GM19324 (cell line): ENCODE measurements around the gene THAP11.
"Not testable (repeated sequence)": the region's sequence is repeated elsewhere in the genome, so short reads cannot be mapped to it uniquely, and the experiment has no call there.

ENCODE experiments used
- ATAC-seq: cut with Tn5 transposase; IDR thresholded peaks from one replicate; pipeline ENCODE4 v1.9.1; 2021; ENCODE audit warnings: mild to moderate bottlenecking, moderate library complexity; ENCODE audit not compliant: unreplicated experiment, low FRiP score

Gene THAP11

GRCh38 chr16:67833415-67834241, 8.5 kb upstream of the THAP11 start:
- ATAC-seq = peak; percentile 92

- ATAC-seq = no peak
These were observed 7.9 kb upstream of the THAP11 start for GRCh38 chr16:67834242-67834614.

- not testable (repeated sequence) for ATAC-seq
These were observed 4.9 kb upstream of the THAP11 start for GRCh38 chr16:67837190-67837589.

DNA sequence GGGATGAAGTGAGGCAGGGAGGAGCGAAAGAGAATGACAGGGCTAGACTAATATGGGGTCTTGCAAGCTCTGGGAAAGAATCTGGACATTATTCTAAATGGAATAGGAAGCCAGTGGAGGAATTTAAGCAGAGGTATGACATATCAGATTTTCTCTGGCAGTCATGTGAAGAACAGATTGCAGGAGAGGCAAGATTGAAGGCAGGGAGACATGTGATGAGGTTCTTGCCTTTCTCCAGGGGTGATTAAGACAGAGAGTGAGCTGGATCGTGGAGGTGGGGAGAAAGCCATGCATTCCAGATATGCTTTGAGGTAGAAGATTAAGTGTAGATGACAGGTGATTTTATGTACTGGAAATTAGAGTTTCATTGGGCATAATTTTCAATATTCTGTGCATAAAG, 4.3 kb upstream of the THAP11 start:
- no peak for ATAC-seq

DNA sequence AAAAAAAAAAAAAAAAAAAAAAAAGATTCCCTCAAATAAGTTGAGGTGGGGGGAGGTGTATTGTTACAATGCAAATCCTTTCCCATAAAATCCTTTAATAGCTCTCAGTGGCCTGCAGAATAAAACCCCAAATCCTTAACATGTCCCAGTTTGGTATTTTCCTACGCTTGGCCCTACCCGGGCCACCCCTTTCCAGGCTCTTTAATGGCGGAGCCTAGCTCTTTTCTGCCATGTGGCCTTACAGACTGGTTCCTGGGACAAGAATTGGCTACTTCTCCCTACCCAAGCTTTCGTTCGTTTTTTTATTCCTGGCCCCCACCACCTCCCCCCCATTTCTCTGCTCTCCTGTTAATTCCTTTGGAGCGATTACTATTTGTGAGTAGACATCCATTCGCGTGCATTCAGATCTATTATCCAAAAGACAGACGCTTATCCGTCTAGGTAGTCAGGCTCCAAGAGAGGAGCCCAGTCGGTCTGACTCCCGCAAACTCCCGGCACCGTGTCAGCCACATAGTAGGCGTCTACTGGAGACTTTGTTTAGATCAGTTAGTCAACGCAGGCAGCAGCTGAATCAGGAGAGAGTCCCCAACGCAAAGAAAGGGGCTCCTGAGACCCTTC, 813 bp upstream of the THAP11 start:
- ATAC-seq = no peak

DNA sequence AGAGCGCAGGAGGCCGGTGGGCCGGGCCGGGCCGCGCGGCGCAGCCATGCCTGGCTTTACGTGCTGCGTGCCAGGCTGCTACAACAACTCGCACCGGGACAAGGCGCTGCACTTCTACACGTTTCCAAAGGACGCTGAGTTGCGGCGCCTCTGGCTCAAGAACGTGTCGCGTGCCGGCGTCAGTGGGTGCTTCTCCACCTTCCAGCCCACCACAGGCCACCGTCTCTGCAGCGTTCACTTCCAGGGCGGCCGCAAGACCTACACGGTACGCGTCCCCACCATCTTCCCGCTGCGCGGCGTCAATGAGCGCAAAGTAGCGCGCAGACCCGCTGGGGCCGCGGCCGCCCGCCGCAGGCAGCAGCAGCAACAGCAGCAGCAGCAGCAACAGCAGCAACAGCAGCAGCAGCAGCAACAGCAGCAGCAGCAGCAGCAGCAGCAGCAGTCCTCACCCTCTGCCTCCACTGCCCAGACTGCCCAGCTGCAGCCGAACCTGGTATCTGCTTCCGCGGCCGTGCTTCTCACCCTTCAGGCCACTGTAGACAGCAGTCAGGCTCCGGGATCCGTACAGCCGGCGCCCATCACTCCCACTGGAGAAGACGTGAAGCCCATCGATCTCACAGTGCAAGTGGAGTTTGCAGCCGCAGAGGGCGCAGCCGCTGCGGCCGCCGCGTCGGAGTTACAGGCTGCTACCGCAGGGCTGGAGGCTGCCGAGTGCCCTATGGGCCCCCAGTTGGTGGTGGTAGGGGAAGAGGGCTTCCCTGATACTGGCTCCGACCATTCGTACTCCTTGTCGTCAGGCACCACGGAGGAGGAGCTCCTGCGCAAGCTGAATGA, 606 bp downstream of the THAP11 start:
- ATAC-seq = peak; percentile 4

- ATAC-seq = no peak
These were observed 1.2 kb downstream of the THAP11 start for GRCh38 chr16:67843343-67843765.

- ATAC-seq = no peak
These were observed 2.4 kb downstream of the THAP11 start for GRCh38 chr16:67844497-67844896.

- no peak for ATAC-seq
These were observed 3.4 kb downstream of the THAP11 start for GRCh38 chr16:67845291-67846062.

DNA sequence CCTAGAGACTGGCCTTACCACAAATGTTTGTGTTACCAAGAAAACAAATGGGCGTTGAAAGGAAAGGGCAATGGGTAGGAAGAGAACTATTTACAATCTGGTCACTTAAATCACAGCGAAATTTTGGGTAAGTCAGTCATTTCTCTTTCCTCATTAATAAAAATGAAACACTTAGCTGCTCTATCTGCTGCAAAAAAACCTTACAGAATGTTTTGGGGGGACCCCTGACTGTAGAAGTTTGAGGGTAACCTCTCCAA, 3.9 kb downstream of the THAP11 start:
- ATAC-seq = no peak

DNA sequence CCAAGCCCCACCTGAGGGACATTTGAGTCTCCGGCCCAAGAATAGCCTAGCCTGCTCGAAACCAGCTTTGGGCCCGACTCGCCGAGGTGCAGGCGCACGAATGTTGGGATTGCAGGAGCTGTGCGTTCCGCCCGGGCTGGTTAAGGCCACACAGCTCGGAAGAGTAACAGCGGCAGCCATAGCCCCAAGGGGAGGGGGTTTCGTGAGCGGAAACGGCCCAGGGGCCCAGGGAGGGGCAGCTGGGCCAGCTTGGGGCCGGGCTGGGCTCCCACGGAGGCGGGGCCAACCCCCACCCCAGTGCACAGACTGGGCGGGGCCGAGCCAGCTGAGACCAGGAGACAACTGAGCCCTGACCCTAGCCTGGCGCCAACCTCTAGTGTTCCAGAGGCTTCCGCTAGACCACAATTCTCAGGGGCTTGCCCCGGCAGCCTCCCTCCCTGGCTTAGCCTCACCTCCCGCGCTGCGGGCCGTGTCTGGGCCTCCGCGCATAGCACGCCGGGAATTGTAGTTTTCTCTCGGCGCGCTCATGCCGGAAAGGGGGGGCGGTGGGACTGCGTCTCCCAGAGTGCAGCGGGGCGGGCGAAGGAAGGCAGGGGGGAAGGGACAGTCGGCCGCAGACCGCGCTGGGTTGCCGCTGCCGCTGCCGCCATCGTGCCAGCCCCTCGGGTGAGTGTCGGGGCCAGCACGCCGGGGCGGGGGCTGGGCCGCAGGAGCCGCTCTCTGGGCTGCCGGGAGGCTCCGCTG, 4.4 kb downstream of the THAP11 start, which contains the start of gene NUTF2:
TSS of gene NUTF2 (plus strand) at position 614 of the 744 bp plus-strand sequence. CDS start 18,198 bp downstream, outside the sequence.
- peak; percentile 68 for ATAC-seq

GRCh38 chr16:67847064-67847861, 5.1 kb downstream of the THAP11 start, which contains the start of gene CENPT:
CENPT (minus strand) TSS chr16:67847693; CDS start chr16:67833859, 13,834 bp downstream.
- peak; percentile 34 for ATAC-seq

DNA sequence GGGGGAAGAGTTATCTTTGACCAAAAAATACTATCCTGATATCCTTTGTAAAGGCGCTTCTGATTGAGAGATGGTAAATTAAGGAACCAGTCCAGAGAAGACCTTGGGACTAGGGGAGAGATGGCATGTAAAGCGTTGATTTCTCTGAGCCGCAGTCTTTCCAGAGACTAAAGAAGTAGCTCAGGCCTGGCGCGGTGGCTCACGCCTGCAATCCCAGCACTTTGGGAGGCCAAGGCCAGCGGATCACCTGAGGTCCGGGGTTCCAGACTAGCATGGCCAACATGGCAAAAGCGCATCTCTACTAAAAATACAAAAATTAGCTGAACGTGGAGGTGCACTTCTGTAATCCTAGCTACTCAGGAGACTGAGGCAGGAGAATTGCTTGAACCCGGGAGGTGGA, 6.0 kb downstream of the THAP11 start:
- ATAC-seq = no peak

DNA sequence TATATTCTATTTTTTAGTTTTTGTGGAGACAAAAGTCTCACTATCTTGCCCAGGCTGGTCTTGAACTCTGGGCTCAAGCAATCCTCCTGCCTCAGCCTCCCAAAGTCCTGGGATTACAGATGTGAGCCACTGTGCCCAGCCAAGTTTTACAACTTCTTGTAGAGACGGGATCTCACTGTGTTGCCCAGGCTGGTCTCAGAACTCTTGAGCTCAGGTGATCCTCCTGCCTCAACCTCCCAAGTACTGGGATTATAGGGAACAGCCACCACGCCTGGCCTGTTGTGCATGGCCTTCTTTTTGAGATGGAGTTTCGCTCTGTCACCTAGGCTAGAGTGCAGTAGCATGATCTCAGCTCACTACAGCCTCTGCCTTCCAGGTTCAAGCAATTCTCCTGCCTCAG, 11.6 kb downstream of the THAP11 start:
- ATAC-seq = no peak

DNA sequence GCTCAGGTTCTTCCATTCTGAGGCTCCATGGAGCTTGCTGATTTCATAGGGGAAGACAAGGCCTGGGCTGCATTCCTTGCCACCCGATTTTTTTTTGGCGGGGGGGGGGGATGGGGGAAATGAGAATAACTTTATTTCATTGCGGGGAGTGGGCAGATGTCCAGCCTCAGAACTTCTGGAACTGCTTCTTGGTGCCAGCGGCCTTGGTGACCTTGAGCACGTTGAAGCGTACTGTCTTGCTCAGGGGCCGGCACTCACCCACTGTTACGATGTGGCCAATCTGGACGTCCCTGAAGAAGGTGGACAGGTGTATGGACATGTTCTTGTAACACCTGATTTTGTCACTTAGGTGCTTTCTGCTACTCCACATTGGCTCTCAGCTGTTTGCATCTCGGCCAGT, 13.7 kb downstream of the THAP11 start:
- ATAC-seq = no peak

- no peak for ATAC-seq
These were observed 14.9 kb downstream of the THAP11 start for GRCh38 chr16:67856927-67857546.

DNA sequence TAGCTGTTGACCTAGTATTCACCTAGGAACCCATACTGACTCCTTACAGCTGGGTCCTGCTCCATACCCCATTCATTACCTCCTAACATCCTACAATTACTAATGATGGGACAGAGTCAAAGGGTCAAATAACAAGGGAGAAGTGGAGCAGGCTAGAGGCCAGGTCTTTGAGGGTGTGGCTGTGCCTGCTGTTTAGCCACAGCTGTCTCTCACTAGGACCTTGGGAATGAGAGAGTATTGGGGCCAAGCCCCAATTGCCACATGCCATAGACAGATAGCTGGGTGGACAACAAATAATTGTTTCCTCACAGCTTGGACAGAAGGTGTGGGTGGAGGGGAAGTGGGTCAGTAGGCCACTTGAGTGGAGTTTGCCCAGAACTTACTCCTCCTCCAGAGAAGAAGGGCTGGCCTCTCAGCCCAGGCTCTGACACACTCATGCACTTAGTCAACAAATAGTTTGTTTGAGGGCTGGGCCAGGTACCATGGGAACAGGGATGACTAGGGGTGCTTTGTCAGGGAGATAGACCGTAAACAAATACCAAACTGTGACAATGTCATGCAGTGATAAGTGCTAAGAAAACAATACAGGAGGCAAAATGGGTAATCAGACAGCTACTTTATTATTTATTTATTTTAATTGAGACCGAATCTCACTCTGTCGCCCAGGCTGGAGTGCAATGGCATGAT, 15.6 kb downstream of the THAP11 start:
- ATAC-seq = no peak

- no peak for ATAC-seq
These were observed 16.4 kb downstream of the THAP11 start for GRCh38 chr16:67858500-67858899.
